Stomach smooth muscle (tissue), 2 donors: Measurements from ENCODE around the gene PSG11.
"Not testable (repeated sequence)": the region's sequence is repeated elsewhere in the genome, so short reads cannot be mapped to it uniquely, and the experiment has no call there.

Experiments used
- H3K27ac ChIP-seq: one replicate; pipeline ENCODE4 v1.7.0; 2013; ENCODE audit warnings: mild to moderate bottlenecking, low read length, inconsistent platforms
- H3K27me3 ChIP-seq, 2 donors: one replicate each; pipeline ENCODE4 v1.7.0; 2013; ENCODE audit warnings: low read length in 2 of 2; ENCODE audit not compliant: insufficient read depth in 2 of 2, control insufficient read depth in 1 of 2
- H3K36me3 ChIP-seq, 2 donors: one replicate each; pipeline ENCODE4 v1.7.0; 2013; ENCODE audit warnings: low read length in 2 of 2; ENCODE audit not compliant: control insufficient read depth in 2 of 2, insufficient read depth in 2 of 2
- H3K4me1 ChIP-seq: one replicate; pipeline ENCODE4 v1.7.0; 2013; ENCODE audit warnings: low read length; ENCODE audit not compliant: control insufficient read depth, insufficient read depth
- H3K4me3 ChIP-seq, 2 donors: one replicate each; pipeline ENCODE4 v1.7.0; 2013; ENCODE audit warnings: low read length in 2 of 2
- H3K9ac ChIP-seq, 2 donors: one replicate each; pipeline ENCODE4 v1.7.0; 2013; ENCODE audit warnings: low read length in 2 of 2, mild to moderate bottlenecking in 1 of 2
- H3K9me3 ChIP-seq, 2 donors: one replicate each; pipeline ENCODE4 v1.7.0; 2013; ENCODE audit warnings: low read length in 2 of 2; ENCODE audit not compliant: control insufficient read depth in 2 of 2
- donor health status: healthy.
- donor health status: Pancreatic carcinoma.

The PSG11 gene

DNA sequence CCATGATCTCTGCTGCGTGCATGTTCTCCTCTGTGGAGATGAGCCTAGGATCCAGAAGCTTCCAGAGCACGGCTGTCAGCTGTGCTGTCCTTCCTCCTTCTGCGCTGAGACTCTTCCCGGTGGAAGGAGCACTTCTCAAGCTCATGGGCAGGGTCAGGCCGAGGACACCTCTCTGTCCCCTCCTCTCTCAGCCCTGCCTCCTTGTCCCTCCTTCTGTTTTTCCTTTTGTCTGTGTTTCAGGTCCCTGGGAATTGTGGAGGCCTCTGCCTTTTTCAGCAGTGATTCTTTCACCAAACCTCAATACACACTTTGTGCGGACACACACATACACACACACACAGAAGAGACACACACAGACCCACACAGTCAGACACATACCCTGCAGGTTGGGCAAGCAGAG is at the start of gene PSG11:
Gene PSG11, minus strand, starts transcription at position 101 of the 400 bp plus-strand sequence. Its CDS starts 97 bp downstream, at position 4.
- not testable (repeated sequence) for H3K27me3 ChIP-seq, H3K4me3 ChIP-seq, H3K4me1 ChIP-seq, H3K36me3 ChIP-seq, H3K9ac ChIP-seq, H3K27ac ChIP-seq, H3K9me3 ChIP-seq

DNA sequence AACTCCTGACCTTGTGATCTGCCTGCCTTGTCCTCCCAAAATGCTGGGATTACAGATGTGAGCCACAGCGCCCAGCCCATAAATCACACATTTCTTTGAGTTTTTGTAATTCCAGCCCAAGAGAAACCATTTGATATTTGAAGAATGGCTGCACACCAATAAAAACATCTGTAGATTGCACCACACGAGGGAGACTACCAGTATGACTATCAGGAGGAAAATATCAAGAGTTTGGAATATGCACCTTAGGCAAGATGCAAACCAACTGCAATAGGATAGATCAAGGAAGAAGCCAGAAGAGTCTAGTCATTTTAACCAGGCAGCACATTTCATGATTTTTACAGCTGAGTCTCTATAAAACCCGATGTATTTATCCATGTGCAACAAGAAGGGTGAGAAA is 36.1 kb upstream of the PSG11 start:
- not testable (repeated sequence) for H3K4me3 ChIP-seq, H3K9me3 ChIP-seq, H3K9ac ChIP-seq, H3K4me1 ChIP-seq, H3K27me3 ChIP-seq, H3K36me3 ChIP-seq, H3K27ac ChIP-seq

- not testable (repeated sequence) for H3K36me3 ChIP-seq, H3K27me3 ChIP-seq, H3K9ac ChIP-seq, H3K4me1 ChIP-seq, H3K9me3 ChIP-seq, H3K27ac ChIP-seq, H3K4me3 ChIP-seq
These were observed 35.1 kb upstream of the PSG11 start for GRCh38 chr19:43061326-43061725.

- not testable (repeated sequence) for H3K36me3 ChIP-seq, H3K27me3 ChIP-seq, H3K4me3 ChIP-seq, H3K4me1 ChIP-seq, H3K9ac ChIP-seq, H3K9me3 ChIP-seq, H3K27ac ChIP-seq
These were observed 34.0 kb upstream of the PSG11 start for GRCh38 chr19:43060254-43060653.

GRCh38 chr19:43059482-43059881 is 33.2 kb upstream of the PSG11 start:
- not testable (repeated sequence) for H3K36me3 ChIP-seq, H3K4me1 ChIP-seq, H3K9ac ChIP-seq, H3K4me3 ChIP-seq, H3K9me3 ChIP-seq, H3K27me3 ChIP-seq, H3K27ac ChIP-seq

DNA sequence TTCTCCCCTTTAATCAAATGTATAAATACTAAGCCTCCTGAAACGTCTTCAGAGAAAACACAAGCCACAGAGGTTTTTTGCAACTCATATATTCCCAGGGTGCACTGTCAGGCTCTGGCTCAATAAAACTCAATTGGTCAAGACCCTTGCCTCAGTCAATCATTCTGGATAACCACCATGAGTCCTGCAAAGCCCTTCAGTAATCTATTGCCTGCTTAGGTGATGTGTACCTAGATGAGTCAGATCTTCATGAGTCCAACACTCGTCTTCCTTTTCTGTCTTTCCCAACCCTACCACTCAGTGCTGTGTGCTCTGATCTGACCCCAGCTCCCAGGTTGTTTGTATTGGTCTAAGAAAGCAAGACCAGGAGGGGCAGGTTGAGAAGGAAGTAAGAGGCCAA is 32.2 kb upstream of the PSG11 start:
- not testable (repeated sequence) for H3K27me3 ChIP-seq, H3K9ac ChIP-seq, H3K4me1 ChIP-seq, H3K36me3 ChIP-seq, H3K9me3 ChIP-seq, H3K27ac ChIP-seq, H3K4me3 ChIP-seq

- not testable (repeated sequence) for H3K36me3 ChIP-seq, H3K9me3 ChIP-seq, H3K27me3 ChIP-seq, H3K9ac ChIP-seq, H3K4me3 ChIP-seq, H3K4me1 ChIP-seq, H3K27ac ChIP-seq
These were observed 21.7 kb upstream of the PSG11 start for GRCh38 chr19:43047966-43048365.

- not testable (repeated sequence) for H3K27ac ChIP-seq, H3K9ac ChIP-seq, H3K4me1 ChIP-seq, H3K4me3 ChIP-seq, H3K27me3 ChIP-seq, H3K36me3 ChIP-seq, H3K9me3 ChIP-seq
These were observed 20.3 kb upstream of the PSG11 start for GRCh38 chr19:43046578-43046977.

GRCh38 chr19:43043492-43044180 is 17.4 kb upstream of the PSG11 start:
- H3K27me3 ChIP-seq, H3K4me1 ChIP-seq, H3K9ac ChIP-seq, H3K36me3 ChIP-seq, H3K27ac ChIP-seq, H3K9me3 ChIP-seq, H3K4me3 ChIP-seq: not testable (repeated sequence)

- not testable (repeated sequence) for H3K27ac ChIP-seq, H3K9ac ChIP-seq, H3K36me3 ChIP-seq, H3K4me1 ChIP-seq, H3K27me3 ChIP-seq, H3K4me3 ChIP-seq, H3K9me3 ChIP-seq
These were observed 5.4 kb upstream of the PSG11 start for GRCh38 chr19:43031645-43032044.

GRCh38 chr19:43028866-43029265 is 2.6 kb upstream of the PSG11 start:
- Histone ChIP-seq H3K4me1 (no peaks in the 10 kb centered on the region), H3K36me3 (no peaks in the 10 kb centered on the region), H3K4me3 (no peak overlapping the region), H3K27ac (no peak overlapping the region), H3K9ac (no peak overlapping the region), H3K9me3 (no peaks in the 10 kb centered on the region), H3K27me3 (no peaks in the 10 kb centered on the region)
